HG03196 (cell line): ENCODE measurements around the gene CDK5.
"Not testable (repeated sequence)": the region's sequence is repeated elsewhere in the genome, so short reads cannot be mapped to it uniquely, and the experiment has no call there.

ENCODE experiments used
- ATAC-seq: cut with Tn5 transposase; IDR thresholded peaks from one replicate; pipeline ENCODE4 v1.9.1; 2021; ENCODE audit not compliant: unreplicated experiment

CDK5 gene

GRCh38 chr7:151017370-151017952, 40.2 kb downstream of the CDK5 start:
- ATAC-seq, result no peak

GRCh38 chr7:151016942-151017341, 40.8 kb downstream of the CDK5 start:
- ATAC-seq, result no peak

GRCh38 chr7:151016505-151016904, 41.2 kb downstream of the CDK5 start:
- ATAC-seq, result no peak

GRCh38 chr7:151015967-151016366, 41.7 kb downstream of the CDK5 start:
- ATAC-seq, result no peak

- ATAC-seq, result no peak
Observed at GRCh38 chr7:151014950-151015349, 42.7 kb downstream of the CDK5 start.

- no peak for ATAC-seq
Observed at GRCh38 chr7:151013733-151014497, 43.8 kb downstream of the CDK5 start.

GRCh38 chr7:151013356-151013732, 44.4 kb downstream of the CDK5 start:
- no peak for ATAC-seq

GRCh38 chr7:151012911-151013347, 44.8 kb downstream of the CDK5 start:
- ATAC-seq, result no peak

- ATAC-seq, result no peak
Observed at GRCh38 chr7:151012031-151012692, 45.5 kb downstream of the CDK5 start.

GRCh38 chr7:151011616-151012015, 46.1 kb downstream of the CDK5 start:
- not testable (repeated sequence) for ATAC-seq

GRCh38 chr7:151011097-151011409, 46.6 kb downstream of the CDK5 start:
- no peak for ATAC-seq

GRCh38 chr7:151010307-151011096, 47.2 kb downstream of the CDK5 start:
- no peak for ATAC-seq

- ATAC-seq, result no peak
Observed at GRCh38 chr7:151010037-151010306, 47.7 kb downstream of the CDK5 start.

- ATAC-seq, result no peak
Observed at GRCh38 chr7:151009327-151010036, 48.2 kb downstream of the CDK5 start.

GRCh38 chr7:151008511-151009323, 49.0 kb downstream of the CDK5 start:
- no peak for ATAC-seq

GRCh38 chr7:151008143-151008510, 49.6 kb downstream of the CDK5 start:
- ATAC-seq, result no peak

- no peak for ATAC-seq
Observed at GRCh38 chr7:151007469-151007898, 50.2 kb downstream of the CDK5 start.

- ATAC-seq, result no peak
Observed at GRCh38 chr7:151006590-151007300, 51.0 kb downstream of the CDK5 start.

GRCh38 chr7:151005566-151005965, 52.1 kb downstream of the CDK5 start:
- no peak for ATAC-seq
